ENCODE data around the gene ADD3.

- TF ChIP-seq CTCF (optimal IDR thresholded peaks at IDR 0.05 in 1 of 3, IDR thresholded peaks at IDR 0.05 in 1 of 3, conservative IDR thresholded peaks at IDR 0.05 in 1 of 3; ENCODE audit: extremely low read depth in 1 of 3, insufficient read depth in 2 of 3, low read length in 3 of 3): no peak
- no peak for TF ChIP-seq EZH2 (IDR thresholded peaks at IDR 0.05; ENCODE audit: low read length)
These were observed 57.5 kb downstream of the ADD3 start for GRCh38 chr10:110065269-110065668.

Data from keratinocyte (primary cell).